OCI-LY3 (cell line): ENCODE data around the gene ACAA2.
A peak's percentile ranks its signal among the peaks of the same experiment; 100 is the strongest.
"Not testable (repeated sequence)": the region's sequence is repeated elsewhere in the genome, so short reads cannot be mapped to it uniquely, and the experiment has no call there.

Source experiments
- H2AFZ ChIP-seq: fragments of 200-600, 300-600 bp; shearing (Covaris generic); 2 replicates; pipeline ENCODE4 v1.6.0; 2014; ENCODE audit warnings: antibody characterized with exemption, low read depth, low read length
- H3K27ac ChIP-seq: fragments of 200-600, 300-600 bp; sonication (generic); 2 replicates; pipeline ENCODE4 v1.5.1; 2014; ENCODE audit warnings: mild to moderate bottlenecking, low read length, moderate library complexity, mixed read lengths
- H3K27me3 ChIP-seq: fragments of 200-600, 300-600 bp; sonication (generic); 2 replicates; pipeline ENCODE4 v1.6.1; 2014; ENCODE audit warnings: low read depth, low read length, mixed read lengths
- H3K36me3 ChIP-seq: fragments of 200-600, 300-600 bp; sonication (generic); replicated peaks from 2 replicates; pipeline ENCODE3; 2014; ENCODE audit warnings: low read depth, low read length, mixed read lengths
- H3K4me1 ChIP-seq: fragments of 300-600, 200-600 bp; sonication (generic); 2 replicates; pipeline ENCODE4 v1.6.1; 2014; ENCODE audit warnings: low read length, mixed read lengths
- H3K4me2 ChIP-seq: fragments of 200-600, 300-600 bp; sonication (generic); 2 replicates; pipeline ENCODE4 v1.6.1; 2014; ENCODE audit warnings: low read length, mixed read lengths
- H3K4me3 ChIP-seq: fragments of 300-600, 200-600 bp; sonication (generic); 2 replicates; pipeline ENCODE4 v1.5.1; 2014; ENCODE audit warnings: antibody characterized with exemption, mild to moderate bottlenecking, low read length, moderate library complexity
- H3K79me2 ChIP-seq: fragments of 300-600, 200-600 bp; shearing (Covaris generic); 2 replicates; pipeline ENCODE4 v1.6.1; 2014; ENCODE audit warnings: mild to moderate bottlenecking, low read length, mixed read lengths
- H3K9ac ChIP-seq: fragments of 300-600, 200-600 bp; shearing (Covaris generic); 2 replicates; pipeline ENCODE4 v1.6.0; 2014; ENCODE audit warnings: mild to moderate bottlenecking, low read length, moderate library complexity
- H3K9me3 ChIP-seq: fragments of 200-600, 300-600 bp; shearing (Covaris generic); 2 replicates; pipeline ENCODE4 v1.6.1; 2014; ENCODE audit warnings: low read length, mixed read lengths; ENCODE audit not compliant: insufficient read depth
- H4K20me1 ChIP-seq: fragments of 200-600, 300-600 bp; sonication (generic); 2 replicates; pipeline ENCODE4 v1.6.1; 2016; ENCODE audit warnings: low read length, mixed read lengths; ENCODE audit not compliant: insufficient read depth
- CTCF ChIP-seq: fragments of 200-600, 300-600 bp; sonication (generic); IDR thresholded peaks from 2 replicates; pipeline ENCODE4 v1.5.1; 2014; ENCODE audit warnings: antibody characterized with exemption, low read length, low read depth
- EZH2phosphoT487 ChIP-seq: fragments of 200-600 bp; shearing (Covaris generic); IDR thresholded peaks from 2 replicates; pipeline ENCODE4 v1.6.1; 2018; ENCODE audit warnings: antibody characterized with exemption, mixed run types, low read depth

ACAA2 gene

GRCh38 chr18:49812286-49813068, 856 bp downstream of the ACAA2 start:
- peak overlapping the region; percentile 96 for H3K4me2 ChIP-seq
- peaks cover 11% of the 10 kb centered on the region for H3K36me3 ChIP-seq
- H3K4me1 ChIP-seq = peaks cover 17% of the 10 kb centered on the region
- H3K9me3 ChIP-seq = no peaks in the 10 kb centered on the region
- peak overlapping the region; percentile 88 for H3K9ac ChIP-seq
- H3K4me3 ChIP-seq = peak overlapping the region; percentile 80
- peak overlapping the region; percentile 88 for H3K27ac ChIP-seq
- H4K20me1 ChIP-seq = peaks cover 24% of the 10 kb centered on the region
- H2AFZ ChIP-seq = peak overlapping the region; percentile 91; the same call in 1 of the 2 replicates
- no peak for TF ChIP-seq EZH2phosphoT487
- TF ChIP-seq CTCF = no peak
- H3K27me3 ChIP-seq = no peaks in the 10 kb centered on the region
- peaks cover 68% of the 10 kb centered on the region for H3K79me2 ChIP-seq

- Histone ChIP-seq H3K27ac (no peak overlapping the region), H3K27me3 (no peaks in the 10 kb centered on the region), H3K36me3 (peaks cover 16% of the 10 kb centered on the region), H3K9ac (no peak overlapping the region; the same call in 1 of the 2 replicates), H3K4me3 (peak overlapping the region; percentile 80; the same call in 1 of the 2 replicates), H4K20me1 (peaks cover 35% of the 10 kb centered on the region), H2AFZ (no peak overlapping the region), H3K9me3 (no peaks in the 10 kb centered on the region), H3K79me2 (peaks cover 79% of the 10 kb centered on the region), H3K4me1 (peaks cover 17% of the 10 kb centered on the region), H3K4me2 (peak overlapping the region; percentile 96)
- no peak for TF ChIP-seq EZH2phosphoT487
Observed at GRCh38 chr18:49811151-49811938, 2.0 kb downstream of the ACAA2 start.

- not testable (repeated sequence) for H3K4me3 ChIP-seq, H3K9ac ChIP-seq, H3K27ac ChIP-seq, H2AFZ ChIP-seq, H3K4me2 ChIP-seq, H3K9me3 ChIP-seq, H3K27me3 ChIP-seq
- Histone ChIP-seq H4K20me1 (peaks cover 60% of the 10 kb centered on the region), H3K36me3 (peaks cover 16% of the 10 kb centered on the region), H3K4me1 (peaks cover 14% of the 10 kb centered on the region), H3K79me2 (peaks cover 96% of the 10 kb centered on the region)
Observed at GRCh38 chr18:49808553-49809191, 4.7 kb downstream of the ACAA2 start.

GRCh38 chr18:49804096-49804495, 9.2 kb downstream of the ACAA2 start:
- TF ChIP-seq EZH2phosphoT487 (no peak), CTCF (no peak)
- H3K4me3 ChIP-seq = no peak overlapping the region
- H3K4me2 ChIP-seq = no peak overlapping the region
- H4K20me1 ChIP-seq = peaks cover 55% of the 10 kb centered on the region
- no peaks in the 10 kb centered on the region for H3K27me3 ChIP-seq
- no peaks in the 10 kb centered on the region for H3K4me1 ChIP-seq
- H3K9me3 ChIP-seq = no peaks in the 10 kb centered on the region
- H2AFZ ChIP-seq = no peak overlapping the region
- H3K27ac ChIP-seq = no peak overlapping the region
- peaks cover 18% of the 10 kb centered on the region for H3K36me3 ChIP-seq
- H3K79me2 ChIP-seq = peaks cover 59% of the 10 kb centered on the region
- no peak overlapping the region for H3K9ac ChIP-seq
